Choroid plexus epithelial cell (primary cell): ENCODE results near the gene PTPRQ.

Experiments
- DNase-seq: peaks from one replicate; pipeline ENCODE4 v3.0.0-alpha.2; 2010; ENCODE audit warnings: low read depth
- H3K4me3 ChIP-seq: 2 replicates; pipeline ENCODE4 v1.5.1; 2011; ENCODE audit warnings: low read depth, mild to moderate bottlenecking, control low read depth, low read length, moderate library complexity
- CTCF ChIP-seq: conservative IDR thresholded peaks from 2 replicates; pipeline ENCODE4 v1.5.1; 2011; ENCODE audit warnings: low read depth, mild to moderate bottlenecking, control low read depth, inconsistent platforms, low read length, moderate library complexity

The PTPRQ gene

GRCh38 chr12:80710727-80711449 lies 266.9 kb downstream of the PTPRQ start:
- TF ChIP-seq CTCF: no peak
- H3K4me3 ChIP-seq: no peak overlapping the region
- DNase-seq: no peak

GRCh38 chr12:80711866-80712265 lies 267.8 kb downstream of the PTPRQ start:
- TF ChIP-seq CTCF: no peak
- DNase-seq: no peak
- H3K4me3 ChIP-seq: no peak overlapping the region

GRCh38 chr12:80712866-80713265 lies 268.8 kb downstream of the PTPRQ start:
- no peak overlapping the region for H3K4me3 ChIP-seq
- DNase-seq: no peak
- no peak for TF ChIP-seq CTCF

GRCh38 chr12:80713419-80713818 lies 269.4 kb downstream of the PTPRQ start:
- no peak overlapping the region for H3K4me3 ChIP-seq
- TF ChIP-seq CTCF: no peak
- DNase-seq: no peak

- DNase-seq: no peak
- H3K4me3 ChIP-seq: no peak overlapping the region
- no peak for TF ChIP-seq CTCF
Observed at GRCh38 chr12:80714055-80714454, 270.0 kb downstream of the PTPRQ start.

- no peak overlapping the region for H3K4me3 ChIP-seq
- no peak for TF ChIP-seq CTCF
- DNase-seq: no peak
Observed at GRCh38 chr12:80714846-80715245, 270.8 kb downstream of the PTPRQ start.

GRCh38 chr12:80715713-80716249 lies 271.7 kb downstream of the PTPRQ start:
- TF ChIP-seq CTCF: no peak
- H3K4me3 ChIP-seq: no peak overlapping the region
- DNase-seq: no peak
